ENCODE measurements around the gene PAXX.

The PAXX gene

GRCh38 chr9:136960938-136961275 is 31.3 kb upstream of the PAXX start:
- Histone ChIP-seq H3K27me3 (ENCODE audit: insufficient read depth, low read length, poor library complexity) (no peaks in the 10 kb centered on the region), H3K36me3 (ENCODE audit: control insufficient read depth, insufficient read depth, low read length) (no peaks in the 10 kb centered on the region), H2AK5ac (ENCODE audit: low read length) (no peak overlapping the region), H2BK120ac (ENCODE audit: low read depth, low read length) (no peak overlapping the region), H4K8ac (ENCODE audit: low read depth, low read length) (no peak overlapping the region), H3K56ac (ENCODE audit: low read length) (no peak overlapping the region), H3K79me1 (ENCODE audit: low read length) (no peaks in the 10 kb centered on the region), H3K27ac (ENCODE audit: low read depth, low read length) (no peak overlapping the region), H3K18ac (ENCODE audit: low read length) (no peak overlapping the region), H3K23ac (ENCODE audit: low read length) (no peak overlapping the region), H3K79me2 (ENCODE audit: control insufficient read depth, insufficient read depth, low read length) (no peaks in the 10 kb centered on the region), H3K9ac (ENCODE audit: low read length) (no peak overlapping the region), H2BK5ac (ENCODE audit: low read length) (no peak overlapping the region), H3K4me1 (ENCODE audit: control insufficient read depth, low read depth, low read length) (peaks cover 2% of the 10 kb centered on the region), H3K4me2 (ENCODE audit: low read length) (no peak overlapping the region), H2BK15ac (replicated peaks; ENCODE audit: low read depth) (no peak overlapping the region), H3K4me3 (ENCODE audit: low read length) (no peak overlapping the region), H3K4ac (ENCODE audit: low read depth, low read length) (no peak overlapping the region), H4K5ac (ENCODE audit: low read length) (no peak overlapping the region)
- no peak for DNase-seq
- no CpG with 5 or more reads among the region's 15 CpGs for WGBS (ENCODE audit: extremely low coverage, insufficient coverage, low lambda C conversion rate)

GRCh38 chr9:136961279-136962065 is 30.8 kb upstream of the PAXX start:
- Histone ChIP-seq H3K79me1 (ENCODE audit: low read length) (no peaks in the 10 kb centered on the region), H3K4me2 (ENCODE audit: low read length) (no peak overlapping the region), H2BK15ac (replicated peaks; ENCODE audit: low read depth) (no peak overlapping the region)

GRCh38 chr9:136962163-136962562 is 30.1 kb upstream of the PAXX start:
- H3K23ac ChIP-seq (ENCODE audit: low read length): no peak overlapping the region
- no peak overlapping the region for H4K8ac ChIP-seq (ENCODE audit: low read depth, low read length)
- no peak for DNase-seq
- no peak overlapping the region for H3K56ac ChIP-seq (ENCODE audit: low read length)
- WGBS (ENCODE audit: extremely low coverage, insufficient coverage, low lambda C conversion rate): no CpG with 5 or more reads among the region's 9 CpGs
- no peak overlapping the region for H2BK120ac ChIP-seq (ENCODE audit: low read depth, low read length)
- no peaks in the 10 kb centered on the region for H3K79me1 ChIP-seq (ENCODE audit: low read length)
- H3K4me1 ChIP-seq (ENCODE audit: control insufficient read depth, low read depth, low read length): peaks cover 2% of the 10 kb centered on the region
- H3K36me3 ChIP-seq (ENCODE audit: control insufficient read depth, insufficient read depth, low read length): no peaks in the 10 kb centered on the region
- no peak overlapping the region for H3K4me3 ChIP-seq (ENCODE audit: low read length)
- no peaks in the 10 kb centered on the region for H3K79me2 ChIP-seq (ENCODE audit: control insufficient read depth, insufficient read depth, low read length)
- H3K27me3 ChIP-seq (ENCODE audit: insufficient read depth, low read length, poor library complexity): no peaks in the 10 kb centered on the region
- no peak overlapping the region for H2AK5ac ChIP-seq (ENCODE audit: low read length)
- H3K4me2 ChIP-seq (ENCODE audit: low read length): no peak overlapping the region
- no peak overlapping the region for H2BK15ac ChIP-seq (replicated peaks; ENCODE audit: low read depth)
- no peak overlapping the region for H3K9ac ChIP-seq (ENCODE audit: low read length)
- H3K27ac ChIP-seq (ENCODE audit: low read depth, low read length): no peak overlapping the region
- H2BK5ac ChIP-seq (ENCODE audit: low read length): no peak overlapping the region
- H4K5ac ChIP-seq (ENCODE audit: low read length): no peak overlapping the region
- no peak overlapping the region for H3K18ac ChIP-seq (ENCODE audit: low read length)
- H3K4ac ChIP-seq (ENCODE audit: low read depth, low read length): no peak overlapping the region

More at GRCh38 chr9:136961279-136962065, 30.8 kb upstream of the PAXX start:
- Histone ChIP-seq H2BK120ac (ENCODE audit: low read depth, low read length) (no peak overlapping the region), H2BK5ac (ENCODE audit: low read length) (no peak overlapping the region), H3K27ac (ENCODE audit: low read depth, low read length) (no peak overlapping the region), H3K18ac (ENCODE audit: low read length) (no peak overlapping the region), H4K8ac (ENCODE audit: low read depth, low read length) (no peak overlapping the region), H3K36me3 (ENCODE audit: control insufficient read depth, insufficient read depth, low read length) (no peaks in the 10 kb centered on the region), H3K79me2 (ENCODE audit: control insufficient read depth, insufficient read depth, low read length) (no peaks in the 10 kb centered on the region), H3K56ac (ENCODE audit: low read length) (no peak overlapping the region), H3K4me3 (ENCODE audit: low read length) (no peak overlapping the region), H3K4ac (ENCODE audit: low read depth, low read length) (no peak overlapping the region), H2AK5ac (ENCODE audit: low read length) (no peak overlapping the region), H4K5ac (ENCODE audit: low read length) (no peak overlapping the region), H3K23ac (ENCODE audit: low read length) (no peak overlapping the region), H3K4me1 (ENCODE audit: control insufficient read depth, low read depth, low read length) (peaks cover 2% of the 10 kb centered on the region), H3K9ac (ENCODE audit: low read length) (no peak overlapping the region), H3K27me3 (ENCODE audit: insufficient read depth, low read length, poor library complexity) (no peaks in the 10 kb centered on the region)
- WGBS (ENCODE audit: extremely low coverage, insufficient coverage, low lambda C conversion rate): no CpG with 5 or more reads among the region's 23 CpGs
- DNase-seq: no peak

GRCh38 chr9:136962701-136963248 is 29.4 kb upstream of the PAXX start:
- no peak overlapping the region for H3K4ac ChIP-seq (ENCODE audit: low read depth, low read length)
- H3K23ac ChIP-seq (ENCODE audit: low read length): no peak overlapping the region
- H3K27me3 ChIP-seq (ENCODE audit: insufficient read depth, low read length, poor library complexity): no peaks in the 10 kb centered on the region
- H2BK120ac ChIP-seq (ENCODE audit: low read depth, low read length): no peak overlapping the region
- no peak overlapping the region for H2AK5ac ChIP-seq (ENCODE audit: low read length)
- H3K4me3 ChIP-seq (ENCODE audit: low read length): no peak overlapping the region
- H3K79me1 ChIP-seq (ENCODE audit: low read length): no peaks in the 10 kb centered on the region
- no peak overlapping the region for H2BK5ac ChIP-seq (ENCODE audit: low read length)
- H3K9ac ChIP-seq (ENCODE audit: low read length): no peak overlapping the region
- no peaks in the 10 kb centered on the region for H3K36me3 ChIP-seq (ENCODE audit: control insufficient read depth, insufficient read depth, low read length)
- DNase-seq: no peak
- no peak overlapping the region for H3K4me2 ChIP-seq (ENCODE audit: low read length)
- no peak overlapping the region for H4K5ac ChIP-seq (ENCODE audit: low read length)
- H3K27ac ChIP-seq (ENCODE audit: low read depth, low read length): no peak overlapping the region
- H3K18ac ChIP-seq (ENCODE audit: low read length): no peak overlapping the region
- H2BK15ac ChIP-seq (replicated peaks; ENCODE audit: low read depth): no peak overlapping the region
- no CpG with 5 or more reads among the region's 11 CpGs for WGBS (ENCODE audit: extremely low coverage, insufficient coverage, low lambda C conversion rate)
- no peak overlapping the region for H4K8ac ChIP-seq (ENCODE audit: low read depth, low read length)
- H3K56ac ChIP-seq (ENCODE audit: low read length): peak overlapping the region; percentile 25
- H3K4me1 ChIP-seq (ENCODE audit: control insufficient read depth, low read depth, low read length): peaks cover 2% of the 10 kb centered on the region
- H3K79me2 ChIP-seq (ENCODE audit: control insufficient read depth, insufficient read depth, low read length): no peaks in the 10 kb centered on the region

- no peak for DNase-seq
- Histone ChIP-seq H4K8ac (ENCODE audit: low read depth, low read length) (no peak overlapping the region), H3K4ac (ENCODE audit: low read depth, low read length) (no peak overlapping the region), H3K4me3 (ENCODE audit: low read length) (no peak overlapping the region), H2BK120ac (ENCODE audit: low read depth, low read length) (no peak overlapping the region), H3K27ac (ENCODE audit: low read depth, low read length) (no peak overlapping the region), H3K9ac (ENCODE audit: low read length) (no peak overlapping the region), H3K4me2 (ENCODE audit: low read length) (no peak overlapping the region), H3K4me1 (ENCODE audit: control insufficient read depth, low read depth, low read length) (peaks cover 2% of the 10 kb centered on the region), H3K23ac (ENCODE audit: low read length) (no peak overlapping the region), H2BK15ac (replicated peaks; ENCODE audit: low read depth) (no peak overlapping the region), H3K56ac (ENCODE audit: low read length) (no peak overlapping the region), H2AK5ac (ENCODE audit: low read length) (no peak overlapping the region), H4K5ac (ENCODE audit: low read length) (no peak overlapping the region), H3K36me3 (ENCODE audit: control insufficient read depth, insufficient read depth, low read length) (no peaks in the 10 kb centered on the region), H3K79me1 (ENCODE audit: low read length) (no peaks in the 10 kb centered on the region), H2BK5ac (ENCODE audit: low read length) (no peak overlapping the region), H3K79me2 (ENCODE audit: control insufficient read depth, insufficient read depth, low read length) (no peaks in the 10 kb centered on the region), H3K27me3 (ENCODE audit: insufficient read depth, low read length, poor library complexity) (no peaks in the 10 kb centered on the region), H3K18ac (ENCODE audit: low read length) (no peak overlapping the region)
- WGBS (ENCODE audit: extremely low coverage, insufficient coverage, low lambda C conversion rate): no CpG with 5 or more reads among the region's 15 CpGs
These were observed 28.9 kb upstream of the PAXX start for GRCh38 chr9:136963341-136963740.

- H2AK5ac ChIP-seq (ENCODE audit: low read length): no peak overlapping the region
- no peak for DNase-seq
- H3K4me3 ChIP-seq (ENCODE audit: low read length): no peak overlapping the region
- no peak overlapping the region for H2BK15ac ChIP-seq (replicated peaks; ENCODE audit: low read depth)
- H3K4ac ChIP-seq (ENCODE audit: low read depth, low read length): no peak overlapping the region
- no peak overlapping the region for H3K9ac ChIP-seq (ENCODE audit: low read length)
- no peak overlapping the region for H4K5ac ChIP-seq (ENCODE audit: low read length)
- no peaks in the 10 kb centered on the region for H3K27me3 ChIP-seq (ENCODE audit: insufficient read depth, low read length, poor library complexity)
- H3K79me1 ChIP-seq (ENCODE audit: low read length): no peaks in the 10 kb centered on the region
- no peak overlapping the region for H3K23ac ChIP-seq (ENCODE audit: low read length)
- H4K8ac ChIP-seq (ENCODE audit: low read depth, low read length): no peak overlapping the region
- H3K18ac ChIP-seq (ENCODE audit: low read length): no peak overlapping the region
- H3K4me2 ChIP-seq (ENCODE audit: low read length): no peak overlapping the region
- H3K56ac ChIP-seq (ENCODE audit: low read length): no peak overlapping the region
- H2BK5ac ChIP-seq (ENCODE audit: low read length): no peak overlapping the region
- WGBS (ENCODE audit: extremely low coverage, insufficient coverage, low lambda C conversion rate): no CpG with 5 or more reads among the region's 12 CpGs
- no peaks in the 10 kb centered on the region for H3K79me2 ChIP-seq (ENCODE audit: control insufficient read depth, insufficient read depth, low read length)
- H3K4me1 ChIP-seq (ENCODE audit: control insufficient read depth, low read depth, low read length): peaks cover 2% of the 10 kb centered on the region
- no peak overlapping the region for H2BK120ac ChIP-seq (ENCODE audit: low read depth, low read length)
- H3K27ac ChIP-seq (ENCODE audit: low read depth, low read length): no peak overlapping the region
- H3K36me3 ChIP-seq (ENCODE audit: control insufficient read depth, insufficient read depth, low read length): no peaks in the 10 kb centered on the region
These were observed 28.5 kb upstream of the PAXX start for GRCh38 chr9:136963751-136964150.
